Measurements from ENCODE around the gene LRRC7. TPM values are rescaled to one million over a fixed set of nuclear protein-coding genes. Genes with fewer than 3 reads are reported as not detected.

The LRRC7 gene
- total RNA-seq, 1 donor from 2014 or later = 11.5 TPM

DNA sequence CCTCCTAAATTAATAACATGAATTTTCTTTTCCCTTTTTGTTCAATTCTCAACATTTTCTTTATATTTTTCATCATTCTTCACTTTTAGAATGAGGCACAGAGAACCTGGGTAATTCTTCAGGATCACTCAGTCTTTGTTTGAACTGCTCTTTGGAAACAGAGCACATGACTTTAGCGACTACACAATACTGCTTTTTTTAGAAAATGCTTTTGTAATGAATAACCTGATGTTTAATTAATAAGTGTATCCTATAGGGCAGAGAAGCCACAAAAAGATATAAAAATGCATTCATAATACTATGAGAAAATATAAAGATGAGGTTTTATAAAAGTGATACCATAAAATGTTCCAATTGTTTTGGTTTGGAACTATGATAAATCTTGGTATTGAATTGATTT is 77.8 kb downstream of the LRRC7 start:
- H3K4me1 ChIP-seq (ENCODE audit: control insufficient read depth in 3 of 3, insufficient read depth in 3 of 3, low read length in 3 of 3) = no peaks in the 10 kb centered on the region
- H3K9ac ChIP-seq (ENCODE audit: low read depth in 1 of 3, low read length in 3 of 3) = no peak overlapping the region
- H3K27ac ChIP-seq (ENCODE audit: low read depth, low read length) = no peak overlapping the region
- no peaks in the 10 kb centered on the region for H3K36me3 ChIP-seq (ENCODE audit: control insufficient read depth in 3 of 3, insufficient read depth in 3 of 3, low read length in 3 of 3)
- no peaks in the 10 kb centered on the region for H3K27me3 ChIP-seq (ENCODE audit: control insufficient read depth in 3 of 3, insufficient read depth in 3 of 3, low read length in 3 of 3)
- H3K9me3 ChIP-seq (ENCODE audit: control insufficient read depth in 3 of 3, low read length in 3 of 3) = no peaks in the 10 kb centered on the region
- no peak overlapping the region for H3K4me3 ChIP-seq (ENCODE audit: low read length in 3 of 3)

DNA sequence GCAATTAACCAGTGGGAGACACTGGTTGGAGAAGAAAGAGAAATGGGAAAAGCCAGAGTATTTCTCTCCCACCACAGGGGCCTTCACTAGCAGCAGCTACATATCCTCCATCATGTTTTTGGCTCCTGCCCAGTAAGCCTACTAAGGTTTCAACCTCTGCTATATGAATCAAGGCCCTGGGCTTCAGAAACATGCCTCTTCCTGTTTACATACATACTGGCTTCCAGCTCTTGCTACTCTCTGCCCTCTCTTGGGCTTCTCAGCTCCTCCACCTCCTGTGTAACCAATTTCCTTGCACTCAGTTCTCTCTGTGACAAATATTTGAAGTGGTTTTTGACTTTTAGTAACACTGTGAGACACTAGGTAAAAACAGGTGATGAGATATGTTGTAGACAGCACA is 80.8 kb downstream of the LRRC7 start:
- H3K4me1 ChIP-seq (ENCODE audit: control insufficient read depth in 3 of 3, insufficient read depth in 3 of 3, low read length in 3 of 3) = no peaks in the 10 kb centered on the region
- H3K27ac ChIP-seq (ENCODE audit: low read depth, low read length) = no peak overlapping the region
- H3K4me3 ChIP-seq (ENCODE audit: low read length in 3 of 3) = no peak overlapping the region
- H3K9me3 ChIP-seq (ENCODE audit: control insufficient read depth in 3 of 3, low read length in 3 of 3) = no peaks in the 10 kb centered on the region
- H3K9ac ChIP-seq (ENCODE audit: low read depth in 1 of 3, low read length in 3 of 3) = no peak overlapping the region
- no peaks in the 10 kb centered on the region for H3K27me3 ChIP-seq (ENCODE audit: control insufficient read depth in 3 of 3, insufficient read depth in 3 of 3, low read length in 3 of 3)
- no peaks in the 10 kb centered on the region for H3K36me3 ChIP-seq (ENCODE audit: control insufficient read depth in 3 of 3, insufficient read depth in 3 of 3, low read length in 3 of 3)

DNA sequence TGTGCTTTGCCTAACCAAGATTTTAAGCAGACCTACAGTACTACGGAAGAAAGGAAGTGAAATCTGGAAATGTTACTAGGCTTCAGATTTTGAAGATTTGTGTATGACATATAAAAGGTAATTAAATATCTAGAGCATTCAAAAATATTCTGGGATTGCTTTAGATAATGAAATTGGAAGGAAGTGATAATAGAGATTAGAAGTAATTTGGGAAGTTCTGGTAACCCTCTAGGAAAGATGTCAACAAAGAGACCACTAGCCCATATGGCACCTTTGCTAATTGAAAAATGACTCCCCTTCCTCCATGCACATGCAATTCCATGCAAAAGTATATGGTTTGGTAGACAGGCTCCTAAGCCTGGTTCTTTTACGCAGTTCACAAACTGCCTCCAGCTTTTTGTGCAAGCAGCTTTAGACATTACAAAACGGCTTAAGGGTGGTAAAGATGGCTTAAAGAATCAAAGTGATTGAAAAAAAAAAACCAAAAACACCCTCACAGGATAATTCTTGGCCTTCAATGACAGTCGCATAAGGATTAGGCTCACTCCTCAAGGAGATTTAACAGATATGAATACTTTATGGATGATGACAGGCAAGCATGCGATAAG is 81.8 kb downstream of the LRRC7 start:
- no peak overlapping the region for H3K27ac ChIP-seq (ENCODE audit: low read depth, low read length)
- no peaks in the 10 kb centered on the region for H3K4me1 ChIP-seq (ENCODE audit: control insufficient read depth in 3 of 3, insufficient read depth in 3 of 3, low read length in 3 of 3)
- H3K27me3 ChIP-seq (ENCODE audit: control insufficient read depth in 3 of 3, insufficient read depth in 3 of 3, low read length in 3 of 3) = no peaks in the 10 kb centered on the region
- no peaks in the 10 kb centered on the region for H3K36me3 ChIP-seq (ENCODE audit: control insufficient read depth in 3 of 3, insufficient read depth in 3 of 3, low read length in 3 of 3)
- no peak overlapping the region for H3K9ac ChIP-seq (ENCODE audit: low read depth in 1 of 3, low read length in 3 of 3)
- no peaks in the 10 kb centered on the region for H3K9me3 ChIP-seq (ENCODE audit: control insufficient read depth in 3 of 3, low read length in 3 of 3)
- H3K4me3 ChIP-seq (ENCODE audit: low read length in 3 of 3) = no peak overlapping the region

GRCh38 chr1:69650779-69651178 is 83.1 kb downstream of the LRRC7 start:
- H3K4me3 ChIP-seq (ENCODE audit: low read length in 3 of 3) = no peak overlapping the region
- no peak overlapping the region for H3K27ac ChIP-seq (ENCODE audit: low read depth, low read length)
- no peaks in the 10 kb centered on the region for H3K36me3 ChIP-seq (ENCODE audit: control insufficient read depth in 3 of 3, insufficient read depth in 3 of 3, low read length in 3 of 3)
- no peaks in the 10 kb centered on the region for H3K27me3 ChIP-seq (ENCODE audit: control insufficient read depth in 3 of 3, insufficient read depth in 3 of 3, low read length in 3 of 3)
- H3K4me1 ChIP-seq (ENCODE audit: control insufficient read depth in 3 of 3, insufficient read depth in 3 of 3, low read length in 3 of 3) = no peaks in the 10 kb centered on the region
- H3K9ac ChIP-seq (ENCODE audit: low read depth in 1 of 3, low read length in 3 of 3) = no peak overlapping the region
- no peaks in the 10 kb centered on the region for H3K9me3 ChIP-seq (ENCODE audit: control insufficient read depth in 3 of 3, low read length in 3 of 3)

GRCh38 chr1:69651656-69652055 is 83.9 kb downstream of the LRRC7 start:
- H3K9ac ChIP-seq (ENCODE audit: low read depth in 1 of 3, low read length in 3 of 3) = no peak overlapping the region
- H3K27me3 ChIP-seq (ENCODE audit: control insufficient read depth in 3 of 3, insufficient read depth in 3 of 3, low read length in 3 of 3) = no peaks in the 10 kb centered on the region
- H3K4me3 ChIP-seq (ENCODE audit: low read length in 3 of 3) = no peak overlapping the region
- H3K27ac ChIP-seq (ENCODE audit: low read depth, low read length) = no peak overlapping the region
- no peaks in the 10 kb centered on the region for H3K9me3 ChIP-seq (ENCODE audit: control insufficient read depth in 3 of 3, low read length in 3 of 3)
- no peaks in the 10 kb centered on the region for H3K36me3 ChIP-seq (ENCODE audit: control insufficient read depth in 3 of 3, insufficient read depth in 3 of 3, low read length in 3 of 3)
- no peaks in the 10 kb centered on the region for H3K4me1 ChIP-seq (ENCODE audit: control insufficient read depth in 3 of 3, insufficient read depth in 3 of 3, low read length in 3 of 3)

DNA sequence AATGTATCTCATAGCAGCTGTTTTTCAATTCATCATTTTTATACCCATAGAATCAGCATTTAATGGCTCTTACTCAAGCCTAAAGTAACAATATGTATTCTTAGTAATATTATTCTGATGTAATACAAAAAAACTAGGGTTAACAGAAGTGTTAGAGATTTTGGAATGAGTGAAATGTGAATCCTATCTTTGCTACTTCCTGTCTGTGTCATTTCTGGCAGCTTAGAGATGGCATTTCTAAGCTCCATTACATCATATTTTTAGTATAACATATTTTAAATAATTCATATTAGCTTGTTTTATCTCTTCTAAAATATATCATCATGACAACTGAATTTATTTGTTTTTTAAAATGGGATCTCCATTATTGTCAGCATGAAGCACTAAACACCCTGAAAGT is 90.2 kb downstream of the LRRC7 start:
- Histone ChIP-seq H3K9ac (ENCODE audit: low read depth in 1 of 3, low read length in 3 of 3) (no peak overlapping the region), H3K4me3 (ENCODE audit: low read length in 3 of 3) (no peak overlapping the region), H3K27ac (ENCODE audit: low read depth, low read length) (no peak overlapping the region), H3K36me3 (ENCODE audit: control insufficient read depth in 3 of 3, insufficient read depth in 3 of 3, low read length in 3 of 3) (no peaks in the 10 kb centered on the region), H3K27me3 (ENCODE audit: control insufficient read depth in 3 of 3, insufficient read depth in 3 of 3, low read length in 3 of 3) (no peaks in the 10 kb centered on the region), H3K9me3 (ENCODE audit: control insufficient read depth in 3 of 3, low read length in 3 of 3) (no peaks in the 10 kb centered on the region), H3K4me1 (ENCODE audit: control insufficient read depth in 3 of 3, insufficient read depth in 3 of 3, low read length in 3 of 3) (no peaks in the 10 kb centered on the region)

DNA sequence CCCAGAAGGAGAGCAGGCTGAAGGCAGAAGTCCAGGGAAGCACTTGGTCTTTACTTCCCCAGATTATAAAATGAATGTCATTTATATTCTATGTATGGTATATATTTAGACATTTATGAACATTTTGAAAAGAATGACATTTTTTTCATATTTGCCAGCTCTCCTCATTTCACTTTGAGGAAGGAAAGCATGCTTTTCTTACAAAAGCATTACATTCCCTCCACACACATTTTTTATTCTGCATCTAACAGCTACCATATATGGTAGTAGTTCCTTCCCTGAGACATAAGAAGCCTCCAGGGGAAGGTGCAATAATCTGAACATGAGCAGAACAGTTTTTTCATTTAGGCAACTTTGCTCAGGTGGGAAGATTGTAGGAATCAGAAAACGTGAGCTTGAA is 94.0 kb downstream of the LRRC7 start:
- Histone ChIP-seq H3K36me3 (ENCODE audit: control insufficient read depth in 3 of 3, insufficient read depth in 3 of 3, low read length in 3 of 3) (no peaks in the 10 kb centered on the region), H3K4me3 (ENCODE audit: low read length in 3 of 3) (no peak overlapping the region), H3K9ac (ENCODE audit: low read depth in 1 of 3, low read length in 3 of 3) (no peak overlapping the region), H3K9me3 (ENCODE audit: control insufficient read depth in 3 of 3, low read length in 3 of 3) (no peaks in the 10 kb centered on the region), H3K4me1 (ENCODE audit: control insufficient read depth in 3 of 3, insufficient read depth in 3 of 3, low read length in 3 of 3) (no peaks in the 10 kb centered on the region), H3K27me3 (ENCODE audit: control insufficient read depth in 3 of 3, insufficient read depth in 3 of 3, low read length in 3 of 3) (no peaks in the 10 kb centered on the region), H3K27ac (ENCODE audit: low read depth, low read length) (no peak overlapping the region)

- Histone ChIP-seq H3K27ac (ENCODE audit: low read depth, low read length) (no peak overlapping the region), H3K9me3 (ENCODE audit: control insufficient read depth in 3 of 3, low read length in 3 of 3) (no peaks in the 10 kb centered on the region), H3K4me1 (ENCODE audit: control insufficient read depth in 3 of 3, insufficient read depth in 3 of 3, low read length in 3 of 3) (no peaks in the 10 kb centered on the region), H3K9ac (ENCODE audit: low read depth in 1 of 3, low read length in 3 of 3) (no peak overlapping the region), H3K27me3 (ENCODE audit: control insufficient read depth in 3 of 3, insufficient read depth in 3 of 3, low read length in 3 of 3) (no peaks in the 10 kb centered on the region), H3K4me3 (ENCODE audit: low read length in 3 of 3) (no peak overlapping the region), H3K36me3 (ENCODE audit: control insufficient read depth in 3 of 3, insufficient read depth in 3 of 3, low read length in 3 of 3) (no peaks in the 10 kb centered on the region)
Observed at GRCh38 chr1:69662321-69662720, 94.6 kb downstream of the LRRC7 start.

DNA sequence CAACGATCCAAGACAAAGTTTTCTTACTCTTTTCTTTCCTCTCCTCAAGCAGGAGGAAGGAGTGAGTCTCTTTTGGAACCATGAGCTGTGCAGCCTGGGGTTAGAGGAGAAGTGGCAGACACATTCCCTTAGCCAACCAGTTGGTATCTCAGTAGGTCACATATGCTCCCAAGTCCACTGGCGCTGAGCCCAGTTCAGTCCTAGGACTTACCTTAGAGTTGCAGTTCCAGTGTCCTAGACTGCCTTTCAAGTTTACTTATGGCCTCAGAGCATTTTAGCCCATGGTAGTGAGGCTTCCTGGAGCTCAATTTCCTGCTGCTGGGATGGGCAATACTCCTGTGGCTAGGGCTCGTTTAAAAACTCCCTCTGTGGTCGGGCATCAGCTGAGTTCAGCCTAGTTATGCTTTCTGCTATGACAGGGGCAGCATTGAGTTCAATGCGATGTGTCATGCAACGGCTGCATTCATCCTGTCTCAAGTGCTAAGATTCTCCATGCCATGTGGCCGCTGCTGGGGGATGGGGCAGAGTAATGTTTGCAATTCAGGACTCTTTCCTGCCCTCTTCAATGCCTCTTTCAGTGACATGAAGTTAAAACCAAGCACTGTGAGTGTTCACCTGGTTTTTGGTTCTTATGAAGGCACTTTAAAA is 103.8 kb downstream of the LRRC7 start:
- H3K4me1 ChIP-seq (ENCODE audit: control insufficient read depth in 3 of 3, insufficient read depth in 3 of 3, low read length in 3 of 3) = no peaks in the 10 kb centered on the region
- no peak overlapping the region for H3K4me3 ChIP-seq (ENCODE audit: low read length in 3 of 3)
- no peaks in the 10 kb centered on the region for H3K27me3 ChIP-seq (ENCODE audit: control insufficient read depth in 3 of 3, insufficient read depth in 3 of 3, low read length in 3 of 3)
- H3K9ac ChIP-seq (ENCODE audit: low read depth in 1 of 3, low read length in 3 of 3) = no peak overlapping the region
- no peaks in the 10 kb centered on the region for H3K9me3 ChIP-seq (ENCODE audit: control insufficient read depth in 3 of 3, low read length in 3 of 3)
- no peak overlapping the region for H3K27ac ChIP-seq (ENCODE audit: low read depth, low read length)
- H3K36me3 ChIP-seq (ENCODE audit: control insufficient read depth in 3 of 3, insufficient read depth in 3 of 3, low read length in 3 of 3) = no peaks in the 10 kb centered on the region

- Histone ChIP-seq H3K4me3 (ENCODE audit: low read length in 3 of 3) (no peak overlapping the region), H3K9me3 (ENCODE audit: control insufficient read depth in 3 of 3, low read length in 3 of 3) (no peaks in the 10 kb centered on the region), H3K4me1 (ENCODE audit: control insufficient read depth in 3 of 3, insufficient read depth in 3 of 3, low read length in 3 of 3) (no peaks in the 10 kb centered on the region), H3K9ac (ENCODE audit: low read depth in 1 of 3, low read length in 3 of 3) (no peak overlapping the region), H3K27me3 (ENCODE audit: control insufficient read depth in 3 of 3, insufficient read depth in 3 of 3, low read length in 3 of 3) (no peaks in the 10 kb centered on the region), H3K27ac (ENCODE audit: low read depth, low read length) (no peak overlapping the region), H3K36me3 (ENCODE audit: control insufficient read depth in 3 of 3, insufficient read depth in 3 of 3, low read length in 3 of 3) (no peaks in the 10 kb centered on the region)
Observed at GRCh38 chr1:69673321-69673720, 105.6 kb downstream of the LRRC7 start.
